Measurements from ENCODE around the gene PTGES2. TPM values are rescaled to one million over a fixed set of nuclear protein-coding genes. Genes with fewer than 3 reads are reported as not detected.

The PTGES2 gene
- total RNA-seq, 6 donors from 2014 or later = 45.9 to 116 (median 61.1) TPM

DNA sequence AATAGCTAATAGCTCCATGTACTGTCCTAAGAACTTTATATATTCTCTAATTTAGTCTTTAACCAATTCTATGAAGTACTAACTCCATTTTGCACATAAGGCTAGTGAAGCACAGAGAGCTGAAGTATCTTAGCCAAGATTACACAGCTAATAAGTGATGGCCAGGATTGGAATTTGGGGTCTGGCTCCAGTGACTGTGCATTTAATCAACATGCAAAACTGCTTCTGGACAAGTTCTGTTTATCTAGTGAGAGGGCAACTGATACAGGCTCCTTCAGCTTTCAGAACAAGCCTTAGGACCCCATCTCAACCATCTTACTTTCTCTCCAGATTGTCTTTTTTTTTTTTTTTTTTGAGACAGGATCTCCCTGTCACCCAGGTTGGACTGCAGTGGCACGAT, 38.2 kb downstream of the PTGES2 start:
- 94 to 100% methylated on average over 1 of the region's 1 CpG for WGBS, 2 donors
- DNase-seq = no peak

GRCh38 chr9:128088253-128088945, 39.1 kb downstream of the PTGES2 start:
- Histone ChIP-seq H3K4me1 (peaks cover 34 to 50% (median 42%) of the 10 kb centered on the region in 4 donors), H3K36me3 (no peaks in the 10 kb centered on the region), H3K27ac (peak overlapping the region in 2 of 4 donors; percentile 7 to 42), H3K9me3 (no peaks in the 10 kb centered on the region), H3K27me3 (no peaks in the 10 kb centered on the region), H3K4me3 (no peak overlapping the region)
- WGBS, 2 donors = 68 to 71% methylated on average over 9 of the region's 9 CpGs
- no peak for TF ChIP-seq POLR2AphosphoS5 (IDR thresholded peaks at IDR 0.05)
- no peak for TF ChIP-seq POLR2A (IDR thresholded peaks at IDR 0.05)
- no peak for TF ChIP-seq CTCF (IDR thresholded peaks at IDR 0.05)
- TF ChIP-seq EP300 (IDR thresholded peaks at IDR 0.05) = no peak
- no peak for DNase-seq
- ATAC-seq (ENCODE audit: low FRiP score in 2 of 2) = no peak

More for the DNA sequence above, 38.2 kb downstream of the PTGES2 start:
- H3K4me3 ChIP-seq = no peak overlapping the region
- H3K36me3 ChIP-seq = no peaks in the 10 kb centered on the region
- H3K9me3 ChIP-seq = no peaks in the 10 kb centered on the region
- no peak overlapping the region for H3K27ac ChIP-seq
- H3K27me3 ChIP-seq = no peaks in the 10 kb centered on the region
- TF ChIP-seq EP300 (IDR thresholded peaks at IDR 0.05) = no peak
- no peak for TF ChIP-seq POLR2A (IDR thresholded peaks at IDR 0.05)
- TF ChIP-seq CTCF (IDR thresholded peaks at IDR 0.05) = no peak
- TF ChIP-seq POLR2AphosphoS5 (IDR thresholded peaks at IDR 0.05) = no peak
- no peak for ATAC-seq (ENCODE audit: low FRiP score in 2 of 2)
- H3K4me1 ChIP-seq = peaks cover 43 to 53% (median 49%) of the 10 kb centered on the region in 4 donors

GRCh38 chr9:128087262-128087661, 40.3 kb downstream of the PTGES2 start:
- Histone ChIP-seq H3K4me1 (peaks cover 26 to 42% (median 34%) of the 10 kb centered on the region in 4 donors), H3K4me3 (no peak overlapping the region), H3K27ac (no peak overlapping the region), H3K27me3 (no peaks in the 10 kb centered on the region), H3K9me3 (no peaks in the 10 kb centered on the region), H3K36me3 (no peaks in the 10 kb centered on the region)
- no peak for ATAC-seq (ENCODE audit: low FRiP score in 2 of 2)
- TF ChIP-seq POLR2A (IDR thresholded peaks at IDR 0.05) (no peak), CTCF (IDR thresholded peaks at IDR 0.05) (no peak), EP300 (IDR thresholded peaks at IDR 0.05) (no peak), POLR2AphosphoS5 (IDR thresholded peaks at IDR 0.05) (no peak)
- DNase-seq = no peak
- WGBS, 2 donors = 75 to 76% methylated on average over 10 of the region's 10 CpGs

- DNase-seq = no peak
- H3K4me3 ChIP-seq = no peak overlapping the region
- no peak for TF ChIP-seq EP300 (IDR thresholded peaks at IDR 0.05)
- TF ChIP-seq CTCF (IDR thresholded peaks at IDR 0.05) = no peak
- no peak for TF ChIP-seq POLR2AphosphoS5 (IDR thresholded peaks at IDR 0.05)
- no peak for TF ChIP-seq POLR2A (IDR thresholded peaks at IDR 0.05)
- H3K9me3 ChIP-seq = no peaks in the 10 kb centered on the region
- no peaks in the 10 kb centered on the region for H3K36me3 ChIP-seq
- 90% methylated on average over 4 of the region's 4 CpGs for WGBS, 2 donors
- no peaks in the 10 kb centered on the region for H3K27me3 ChIP-seq
- peaks cover 20 to 42% (median 32%) of the 10 kb centered on the region in 4 donors for H3K4me1 ChIP-seq
- ATAC-seq (ENCODE audit: low FRiP score in 2 of 2) = no peak
- H3K27ac ChIP-seq = no peak overlapping the region
Measured at GRCh38 chr9:128085943-128086342, 41.6 kb downstream of the PTGES2 start.

DNA sequence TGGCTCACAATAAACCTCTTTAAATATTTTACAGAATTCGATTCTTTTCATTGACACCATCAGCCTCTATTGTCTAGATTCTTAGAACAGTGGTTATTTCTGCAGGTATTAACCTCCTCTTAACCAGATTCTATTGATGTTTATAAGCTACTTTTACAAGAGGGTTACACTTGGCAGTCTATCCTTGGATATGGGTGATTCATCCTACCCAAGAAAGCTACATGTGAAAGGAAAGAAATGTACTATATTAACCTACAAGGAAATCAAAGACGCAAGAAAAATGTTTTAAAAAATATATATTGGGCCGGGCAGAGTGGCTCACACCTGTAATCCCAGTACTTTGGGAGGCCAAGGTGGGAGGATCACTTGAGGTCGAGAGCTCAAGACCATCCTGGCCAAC, 42.8 kb downstream of the PTGES2 start:
- WGBS, 2 donors = 93 to 94% methylated on average over 4 of the region's 4 CpGs
- H3K4me1 ChIP-seq = peaks cover 20 to 42% (median 34%) of the 10 kb centered on the region in 4 donors
- ATAC-seq (ENCODE audit: low FRiP score in 2 of 2) = no peak

More for the DNA sequence above, 42.8 kb downstream of the PTGES2 start:
- DNase-seq = no peak
- no peaks in the 10 kb centered on the region for H3K36me3 ChIP-seq
- H3K27ac ChIP-seq = no peak overlapping the region
- no peak overlapping the region for H3K4me3 ChIP-seq
- TF ChIP-seq POLR2A (IDR thresholded peaks at IDR 0.05) (no peak), CTCF (IDR thresholded peaks at IDR 0.05) (no peak), EP300 (IDR thresholded peaks at IDR 0.05) (no peak), POLR2AphosphoS5 (IDR thresholded peaks at IDR 0.05) (no peak)
- no peaks in the 10 kb centered on the region for H3K27me3 ChIP-seq
- no peaks in the 10 kb centered on the region for H3K9me3 ChIP-seq

Data from upper lobe of left lung (tissue), 6 donors.